Retinal pigment epithelial cell (primary cell): ENCODE measurements around the gene DAPK1.

Source experiments
- DNase-seq: peaks from one replicate; pipeline ENCODE4 v3.0.0-alpha.2; 2010; ENCODE audit warnings: low read depth
- H3K4me3 ChIP-seq: 2 replicates; pipeline ENCODE4 v1.5.1; 2011; ENCODE audit warnings: mild to moderate bottlenecking, low read length, control low read depth, moderate library complexity
- TF ChIP-seq, protein P1 (sequence below): conservative IDR thresholded peaks from 2 replicates; pipeline ENCODE4 v1.5.1; 2011; ENCODE audit warnings: low read depth, low read length, control low read depth, inconsistent platforms

Gene DAPK1

GRCh38 chr9:87516222-87516925, 18.7 kb downstream of the DAPK1 start:
- no peak overlapping the region for H3K4me3 ChIP-seq
- DNase-seq, result no peak
- TF ChIP-seq, protein P1, sequence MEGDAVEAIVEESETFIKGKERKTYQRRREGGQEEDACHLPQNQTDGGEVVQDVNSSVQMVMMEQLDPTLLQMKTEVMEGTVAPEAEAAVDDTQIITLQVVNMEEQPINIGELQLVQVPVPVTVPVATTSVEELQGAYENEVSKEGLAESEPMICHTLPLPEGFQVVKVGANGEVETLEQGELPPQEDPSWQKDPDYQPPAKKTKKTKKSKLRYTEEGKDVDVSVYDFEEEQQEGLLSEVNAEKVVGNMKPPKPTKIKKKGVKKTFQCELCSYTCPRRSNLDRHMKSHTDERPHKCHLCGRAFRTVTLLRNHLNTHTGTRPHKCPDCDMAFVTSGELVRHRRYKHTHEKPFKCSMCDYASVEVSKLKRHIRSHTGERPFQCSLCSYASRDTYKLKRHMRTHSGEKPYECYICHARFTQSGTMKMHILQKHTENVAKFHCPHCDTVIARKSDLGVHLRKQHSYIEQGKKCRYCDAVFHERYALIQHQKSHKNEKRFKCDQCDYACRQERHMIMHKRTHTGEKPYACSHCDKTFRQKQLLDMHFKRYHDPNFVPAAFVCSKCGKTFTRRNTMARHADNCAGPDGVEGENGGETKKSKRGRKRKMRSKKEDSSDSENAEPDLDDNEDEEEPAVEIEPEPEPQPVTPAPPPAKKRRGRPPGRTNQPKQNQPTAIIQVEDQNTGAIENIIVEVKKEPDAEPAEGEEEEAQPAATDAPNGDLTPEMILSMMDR, result no peak

DNA sequence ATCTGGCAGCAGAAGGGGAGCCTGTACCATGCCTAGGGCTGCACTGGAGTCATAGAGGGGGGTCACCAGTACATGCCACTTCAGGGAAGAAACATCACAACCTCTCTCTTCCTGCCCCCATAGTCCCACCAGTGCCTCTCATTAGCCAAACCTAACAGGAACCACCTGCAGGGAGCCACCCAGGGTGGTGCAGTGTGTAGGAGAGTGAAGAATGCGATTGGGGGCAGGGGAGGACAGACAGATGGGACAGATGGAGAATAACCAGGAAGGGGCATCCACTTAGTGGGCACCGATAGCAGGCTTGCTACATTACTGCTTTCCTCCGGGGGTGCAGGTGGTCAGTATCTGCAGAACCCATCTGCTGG, 19.2 kb downstream of the DAPK1 start:
- TF ChIP-seq, protein P1, result no peak
- DNase-seq, result no peak
- H3K4me3 ChIP-seq, result no peak overlapping the region

DNA sequence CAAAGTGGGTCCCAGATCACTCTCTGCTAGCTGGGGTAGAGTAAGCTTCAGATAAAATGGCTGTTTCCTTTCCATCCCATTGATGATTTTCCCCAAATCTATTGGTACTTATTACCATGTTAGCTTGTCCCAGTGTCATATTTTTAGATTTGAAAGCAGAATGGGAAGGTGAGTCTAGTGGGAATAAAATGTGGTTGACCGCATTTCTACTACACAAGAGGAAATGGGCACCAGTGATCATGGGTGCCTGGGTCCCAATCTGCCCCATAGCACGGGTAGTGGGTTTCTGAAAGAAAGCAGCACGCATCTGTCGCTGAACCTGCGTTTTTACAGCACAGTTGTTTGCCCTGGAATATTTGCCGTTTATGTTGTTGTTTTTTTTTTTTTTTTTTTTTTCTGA, 20.1 kb downstream of the DAPK1 start:
- TF ChIP-seq, protein P1, result no peak
- DNase-seq, result no peak
- no peak overlapping the region for H3K4me3 ChIP-seq

DNA sequence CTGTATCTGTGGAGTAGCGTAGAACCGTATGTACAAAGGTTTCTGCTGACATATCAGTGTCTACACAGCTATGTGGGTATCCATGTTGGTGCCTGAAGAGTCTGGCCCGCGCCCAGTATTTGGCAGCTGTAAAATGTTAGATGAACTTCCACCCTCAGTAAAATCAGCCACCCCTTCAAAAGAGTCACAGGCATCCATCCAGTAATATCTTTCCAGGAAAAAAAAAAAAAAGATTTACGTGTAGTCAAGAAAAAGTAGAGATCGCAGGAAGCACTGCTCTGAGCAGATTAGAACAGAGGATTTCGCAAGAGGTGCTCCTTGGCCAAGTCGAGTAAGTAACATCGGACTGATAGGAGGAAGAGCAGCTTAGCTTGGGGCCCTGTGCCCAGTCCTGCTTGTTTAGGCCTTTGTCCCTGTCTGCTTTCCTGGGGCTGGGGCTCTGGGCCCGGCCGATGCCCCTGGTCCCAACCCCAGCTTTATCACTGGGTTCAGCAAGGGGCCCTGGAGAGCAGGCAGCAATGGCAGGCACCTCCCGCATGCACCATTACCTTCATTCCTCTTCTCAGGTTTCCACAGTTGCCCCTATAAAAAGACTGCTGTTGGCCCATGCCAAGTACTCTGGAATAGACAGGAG, 21.2 kb downstream of the DAPK1 start:
- no peak overlapping the region for H3K4me3 ChIP-seq
- TF ChIP-seq, protein P1, result no peak
- DNase-seq, result no peak

DNA sequence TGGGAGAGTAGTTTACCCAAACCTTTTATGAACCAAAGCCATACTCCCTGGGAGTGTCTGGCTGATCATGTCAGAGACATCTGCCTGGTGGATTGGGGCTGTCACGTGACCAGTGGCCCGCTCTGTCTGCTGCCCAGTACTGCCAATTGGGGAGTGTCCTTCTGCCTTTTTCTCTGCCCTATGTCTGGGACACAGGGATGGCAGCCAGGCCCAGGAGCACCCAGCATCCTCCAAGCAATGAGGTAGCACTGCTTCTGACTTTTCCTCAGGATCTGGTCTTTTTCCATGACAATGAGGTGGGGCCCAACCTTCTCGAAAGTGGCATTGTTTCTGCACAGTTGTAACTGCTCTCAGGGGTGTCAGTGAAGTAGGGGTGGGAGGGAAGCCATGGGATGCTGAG, 21.8 kb downstream of the DAPK1 start:
- no peak overlapping the region for H3K4me3 ChIP-seq
- TF ChIP-seq, protein P1, result no peak
- no peak for DNase-seq

- TF ChIP-seq, protein P1, result no peak
- no peak overlapping the region for H3K4me3 ChIP-seq
- no peak for DNase-seq
Observed at GRCh38 chr9:87520172-87520683, 22.6 kb downstream of the DAPK1 start.

GRCh38 chr9:87521834-87522233, 24.2 kb downstream of the DAPK1 start:
- TF ChIP-seq, protein P1, result no peak
- DNase-seq, result no peak
- H3K4me3 ChIP-seq, result no peak overlapping the region
